Activated CD4-positive, alpha-beta T cell treated with anti-CD3 and anti-CD28 coated beads for 24 hours (primary cell): ENCODE measurements around the gene COL15A1.
"Not testable (repeated sequence)": the region's sequence is repeated elsewhere in the genome, so short reads cannot be mapped to it uniquely, and the experiment has no call there.

ENCODE experiments used
- DNase-seq, 2 donors: peaks; one replicate each; pipeline ENCODE4 v3.0.0-alpha.2; 2020; ENCODE audit warnings: low read depth in 2 of 2

The COL15A1 gene

DNA sequence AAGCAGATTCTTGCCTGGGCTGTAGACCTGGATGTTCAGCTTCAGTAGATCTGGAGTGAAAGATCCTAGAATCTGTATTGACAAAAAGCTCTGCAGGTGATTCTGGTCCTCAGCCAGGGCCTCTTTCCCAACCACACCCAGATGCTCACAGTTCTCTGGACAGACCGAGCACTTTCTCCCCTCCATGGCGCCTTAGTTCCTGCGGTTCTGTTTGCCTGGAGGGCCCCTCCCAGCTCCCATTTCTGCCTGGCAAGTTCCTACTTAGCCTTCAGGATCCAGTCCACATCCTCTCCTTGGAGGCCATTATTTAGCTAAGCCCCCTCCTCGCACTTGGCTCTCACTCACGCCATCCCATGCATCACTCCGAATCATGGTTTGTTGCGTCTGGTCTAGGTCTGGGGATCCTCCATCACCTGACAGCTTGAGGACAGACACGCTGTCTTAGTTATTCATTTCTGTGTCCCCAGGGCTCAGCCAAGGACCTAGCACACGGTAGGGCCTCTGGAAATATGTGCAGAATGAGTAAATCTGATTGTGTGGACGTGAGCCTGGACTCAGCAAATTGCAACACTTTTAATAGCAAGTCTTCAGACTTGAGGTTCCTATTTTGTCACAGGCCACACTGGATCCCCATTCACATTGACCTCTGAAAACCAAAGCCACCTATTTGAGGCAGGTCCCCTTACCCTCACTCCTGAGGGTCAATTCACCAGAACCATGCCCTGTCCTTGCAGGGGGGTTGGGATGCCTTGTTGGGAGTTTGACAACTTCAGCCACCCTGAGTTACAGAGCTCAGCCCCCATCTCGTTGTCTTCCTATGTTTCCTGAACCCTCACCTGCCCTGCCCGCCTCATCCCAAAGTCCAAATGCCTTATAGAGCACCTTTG, 50.7 kb downstream of the COL15A1 start:
- no peak for DNase-seq

DNA sequence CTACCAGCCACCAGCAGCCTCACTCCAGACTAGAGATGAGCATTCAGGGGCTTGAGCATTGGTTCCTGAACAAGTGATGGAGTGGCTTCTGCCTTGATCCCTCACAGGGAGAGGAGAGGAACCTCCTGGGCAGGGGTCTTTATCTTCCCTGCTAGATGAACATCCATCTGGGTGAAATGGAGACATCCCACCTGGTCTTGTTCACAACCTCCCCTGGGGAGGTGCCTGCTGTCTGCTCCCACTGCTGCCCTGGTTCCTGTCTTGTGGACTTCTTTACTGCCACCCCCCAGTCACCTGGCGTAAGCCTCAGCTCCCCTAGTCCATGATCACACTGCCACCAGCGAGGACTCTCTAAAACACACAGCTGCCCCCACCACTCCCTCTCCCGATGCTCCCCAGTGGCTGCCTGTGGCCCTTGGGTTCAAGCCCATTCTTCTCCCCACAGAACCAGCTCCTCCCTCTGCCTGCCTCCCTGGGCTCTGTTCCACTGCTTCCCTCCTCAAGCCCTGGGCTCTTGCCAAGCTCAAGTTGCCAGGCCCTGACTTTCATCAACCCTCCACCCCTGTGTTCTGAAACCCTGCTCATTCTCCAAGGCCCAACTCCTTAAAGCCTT, 51.5 kb downstream of the COL15A1 start:
- no peak for DNase-seq

DNA sequence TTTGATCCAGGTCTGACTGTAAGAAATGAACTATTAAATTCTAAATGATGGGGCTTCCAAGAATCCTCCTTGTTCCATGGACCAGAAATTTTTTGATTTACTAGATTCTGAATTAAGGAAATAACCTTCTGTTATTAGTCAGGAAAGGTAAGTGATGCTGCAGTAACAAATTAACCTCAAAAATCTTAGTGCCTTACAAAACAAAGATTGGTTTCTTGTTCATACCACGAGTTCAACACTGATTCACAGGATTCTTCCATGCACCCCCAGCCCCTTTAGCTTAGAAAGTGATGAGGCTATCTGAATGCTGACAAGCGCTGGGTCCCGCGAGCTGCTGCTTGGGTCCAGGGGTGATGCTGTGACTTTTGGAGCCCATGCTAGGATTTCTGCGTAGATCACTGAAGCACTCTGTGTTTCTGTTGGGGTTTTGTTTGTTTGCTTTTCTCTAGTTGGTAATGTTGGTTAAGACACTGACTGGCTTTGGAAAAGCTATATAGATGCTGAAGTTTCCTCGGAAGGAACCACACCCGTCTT, 52.3 kb downstream of the COL15A1 start:
- DNase-seq, result no peak

DNA sequence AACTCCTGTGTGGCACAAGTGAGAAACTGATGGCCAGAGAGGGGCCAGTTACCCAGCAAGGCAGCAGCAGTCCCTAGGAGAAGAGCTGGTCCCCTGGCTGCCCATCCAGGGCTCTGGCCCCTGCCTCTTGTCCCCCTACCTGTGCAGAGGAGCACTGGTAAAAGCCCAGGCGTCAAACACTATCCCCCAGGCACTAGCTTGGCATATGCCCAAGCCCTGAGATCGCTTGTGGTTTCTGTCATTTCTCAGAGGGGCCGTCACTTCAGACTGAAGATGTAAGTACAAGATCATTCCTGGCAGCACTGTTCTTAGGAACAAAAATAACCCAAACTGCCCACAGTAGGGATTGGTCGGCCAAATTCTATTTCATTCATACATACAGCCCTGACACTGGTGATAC, 53.9 kb downstream of the COL15A1 start:
- DNase-seq, result no peak

DNA sequence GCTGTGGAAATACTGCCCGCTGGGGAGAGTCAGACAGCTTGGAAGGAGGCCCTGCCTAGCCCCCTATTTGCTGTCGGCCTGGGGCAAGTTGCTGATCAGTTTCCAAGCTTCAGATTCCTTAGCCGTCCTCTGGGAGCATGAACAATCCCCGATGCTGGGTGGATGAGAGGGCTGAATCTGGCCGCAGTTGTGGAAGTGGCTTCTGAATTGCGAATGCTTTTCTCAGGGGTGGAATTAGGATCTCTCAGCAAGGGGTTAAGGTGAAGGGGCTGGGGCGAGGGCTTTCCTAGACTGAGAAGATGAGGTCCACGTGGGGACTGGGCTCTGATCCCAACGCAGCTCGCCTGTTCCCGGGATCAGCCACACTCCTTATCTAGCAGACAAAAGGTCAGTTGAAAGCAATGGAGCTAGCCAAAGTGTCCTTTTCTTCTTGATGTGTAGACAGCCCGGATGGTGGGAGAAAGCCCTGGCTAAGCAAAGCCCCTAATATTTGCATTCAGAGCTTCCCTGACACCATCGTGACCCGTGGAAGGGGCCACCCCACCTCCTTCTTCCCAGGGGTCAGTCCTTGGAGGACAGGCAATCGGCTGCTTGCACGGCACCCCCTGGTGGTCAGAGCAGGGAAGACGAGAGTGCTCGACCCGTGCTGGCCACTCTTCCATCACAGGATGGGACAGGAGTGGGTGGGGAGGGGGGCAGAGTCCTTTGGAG, 54.9 kb downstream of the COL15A1 start:
- peak; percentile 35 to 52 for DNase-seq

DNA sequence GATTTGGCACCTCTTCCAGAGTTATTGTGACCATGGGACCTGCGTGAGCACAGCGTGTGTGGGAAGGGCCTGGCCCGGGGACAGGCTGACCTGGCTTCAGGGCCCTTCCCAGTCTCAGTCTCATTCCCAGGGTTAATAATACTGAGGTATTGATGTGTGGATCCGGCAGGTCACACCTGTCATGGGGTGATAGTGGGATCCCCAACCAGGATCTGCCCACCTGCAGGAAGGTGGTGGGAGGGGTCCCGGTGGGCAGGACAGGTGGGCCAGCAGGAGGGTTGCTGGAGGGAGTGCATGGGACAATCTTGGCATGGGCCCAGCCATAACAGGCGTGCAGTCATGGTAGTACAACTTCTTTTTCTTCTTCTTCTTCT, 55.4 kb downstream of the COL15A1 start:
- no peak for DNase-seq

DNA sequence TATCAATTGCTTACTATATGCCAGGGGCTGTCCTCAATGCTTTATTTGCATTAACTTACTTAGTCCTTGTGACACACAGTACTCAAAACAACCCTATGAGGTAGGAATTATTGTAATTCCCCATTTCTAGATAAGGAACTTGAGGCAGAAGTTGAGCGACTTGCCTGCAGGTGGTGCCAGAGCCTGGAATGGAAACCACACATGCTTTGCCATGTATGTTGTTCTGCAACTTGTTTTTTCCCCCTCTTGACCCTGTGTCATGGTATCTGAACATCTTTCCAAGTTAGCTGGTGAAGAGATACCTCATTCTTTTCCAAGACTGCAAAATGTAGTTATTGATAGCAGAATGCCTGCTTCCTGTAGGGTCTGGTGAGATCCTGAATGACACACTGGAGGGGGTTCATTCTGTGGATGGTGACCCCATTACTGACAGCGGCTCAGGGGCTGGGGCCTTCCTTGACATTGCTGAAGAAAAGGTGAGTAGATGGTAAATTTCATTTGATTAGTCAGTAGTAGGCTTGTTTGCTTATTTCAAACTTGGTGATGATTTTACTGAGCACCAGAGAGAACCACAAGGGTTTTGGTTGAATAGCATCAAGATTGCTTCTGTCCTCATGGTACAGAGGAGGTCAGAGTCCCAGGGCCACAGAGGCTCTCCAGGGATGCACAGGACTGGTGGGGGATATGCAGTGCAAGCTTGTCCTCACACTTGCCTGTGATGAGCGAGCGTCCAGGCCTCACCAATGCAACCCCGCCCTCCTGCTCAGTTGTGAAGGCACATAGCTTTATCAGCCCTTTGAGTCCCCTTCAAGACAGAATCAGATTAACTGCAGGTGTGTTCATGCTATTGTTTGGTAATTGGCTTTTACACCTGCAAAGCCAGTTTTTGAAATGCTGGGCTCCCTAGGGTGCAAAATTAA, 57.0 kb downstream of the COL15A1 start:
- DNase-seq, result peak; percentile 22 to 23

DNA sequence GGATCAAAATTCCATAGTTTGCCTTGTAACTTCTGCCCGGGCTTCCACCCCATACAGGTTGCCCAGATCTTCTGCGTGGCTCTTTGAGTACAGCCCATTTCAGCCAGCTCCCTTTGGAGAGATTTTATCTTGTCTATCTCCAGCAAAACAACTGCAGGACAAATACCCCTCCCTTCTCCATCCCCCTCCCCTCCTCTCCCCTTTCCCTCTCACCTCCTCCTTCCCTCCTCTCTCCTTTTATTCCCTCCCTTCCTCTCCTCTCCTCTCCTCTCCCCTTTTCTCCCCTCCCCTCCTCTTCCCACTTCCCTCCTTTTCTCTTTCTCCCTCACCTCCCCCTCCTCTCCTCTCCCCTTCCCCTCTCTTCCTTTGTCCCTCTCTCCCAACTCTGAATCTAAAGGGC, 58.2 kb downstream of the COL15A1 start:
- DNase-seq, result no peak

DNA sequence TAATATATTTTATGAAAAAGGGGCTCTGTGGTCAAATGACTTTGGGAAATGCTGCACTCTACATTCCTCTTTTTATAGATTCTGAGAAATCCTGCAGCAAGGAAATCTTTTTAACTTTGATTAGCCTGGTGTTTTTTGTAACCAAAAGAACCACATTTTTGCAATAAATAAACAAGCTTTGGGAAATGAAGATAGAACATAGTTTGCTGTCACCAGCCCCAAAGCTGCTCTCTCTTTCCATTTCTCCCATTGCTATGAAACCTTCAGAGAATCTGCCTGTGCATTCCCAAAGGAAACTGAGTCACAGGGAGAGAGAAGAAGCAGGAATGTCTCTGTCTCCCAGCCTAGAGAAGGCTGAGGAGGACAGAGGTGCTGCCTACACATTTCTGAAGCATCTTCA, 59.0 kb downstream of the COL15A1 start:
- no peak for DNase-seq

DNA sequence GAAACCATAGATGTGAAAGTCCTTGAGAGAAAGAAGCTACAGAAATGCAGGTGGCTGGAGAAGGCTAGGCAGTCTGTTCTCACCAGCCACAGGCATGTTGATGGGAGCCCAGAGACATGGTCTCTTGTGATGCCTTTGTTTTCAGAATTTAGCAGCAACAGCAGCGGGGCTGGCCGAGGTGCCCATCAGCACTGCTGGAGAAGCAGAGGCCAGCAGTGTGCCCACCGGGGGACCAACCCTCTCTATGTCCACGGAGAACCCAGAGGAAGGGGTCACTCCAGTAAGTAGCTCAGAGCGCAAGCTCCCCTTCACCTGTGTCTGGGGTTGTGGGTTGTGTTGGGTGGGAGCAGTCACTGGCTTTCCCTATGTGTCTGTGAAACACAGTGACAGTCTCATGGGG, 59.6 kb downstream of the COL15A1 start:
- DNase-seq, result no peak

DNA sequence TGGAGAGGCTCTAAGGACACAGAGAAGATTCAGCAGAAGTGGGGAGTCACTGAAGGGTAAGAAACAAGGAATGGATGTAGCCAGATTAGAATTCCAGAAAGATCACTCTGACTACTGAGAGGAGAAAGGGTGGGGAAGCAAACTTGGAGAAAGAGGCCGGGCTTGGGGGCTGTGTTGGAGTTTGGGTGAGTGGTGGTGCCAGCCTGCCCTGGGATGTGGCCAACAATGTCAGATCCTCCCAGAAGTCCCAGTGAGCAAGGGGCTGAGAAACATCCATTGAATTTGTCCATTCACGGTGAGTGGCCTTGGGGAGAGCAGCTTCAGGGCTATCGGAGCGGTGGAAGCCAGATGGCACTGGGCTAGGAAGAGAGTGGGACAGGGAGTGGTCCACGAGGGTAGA, 60.4 kb downstream of the COL15A1 start:
- DNase-seq, result no peak

DNA sequence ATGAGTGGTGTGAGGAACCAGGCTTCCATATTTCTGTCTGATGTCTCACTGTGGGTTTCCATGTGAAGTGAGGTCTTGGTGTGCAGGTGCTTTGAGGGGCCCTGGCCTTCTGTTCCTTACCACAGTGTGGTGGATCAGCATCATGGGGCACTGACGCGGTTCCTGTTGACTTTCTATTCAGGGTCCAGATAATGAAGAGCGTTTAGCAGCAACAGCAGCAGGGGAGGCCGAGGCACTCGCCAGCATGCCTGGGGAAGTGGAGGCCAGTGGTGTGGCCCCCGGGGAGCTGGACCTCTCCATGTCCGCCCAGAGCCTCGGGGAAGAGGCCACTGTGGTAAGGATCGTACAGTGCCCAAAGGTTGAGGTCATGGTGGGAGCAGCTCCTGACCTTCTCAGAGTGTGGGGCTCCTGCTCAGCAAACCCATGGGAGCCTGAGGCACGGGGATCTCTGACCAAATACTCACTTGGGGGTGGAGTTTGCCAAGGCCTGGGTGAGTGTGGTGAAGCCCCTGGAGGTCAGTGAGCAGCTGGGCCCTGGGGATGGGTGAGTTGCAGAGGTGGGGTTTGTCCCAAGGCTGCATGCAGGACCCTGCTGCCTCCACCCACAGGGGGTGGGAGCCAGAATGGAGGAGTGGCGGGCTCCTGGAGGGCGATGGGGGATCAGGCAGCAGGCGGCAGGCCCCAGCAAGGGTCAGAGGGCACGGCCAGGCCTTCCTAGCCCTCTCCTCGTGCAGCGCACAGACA, 61.2 kb downstream of the COL15A1 start:
- DNase-seq, result no peak

DNA sequence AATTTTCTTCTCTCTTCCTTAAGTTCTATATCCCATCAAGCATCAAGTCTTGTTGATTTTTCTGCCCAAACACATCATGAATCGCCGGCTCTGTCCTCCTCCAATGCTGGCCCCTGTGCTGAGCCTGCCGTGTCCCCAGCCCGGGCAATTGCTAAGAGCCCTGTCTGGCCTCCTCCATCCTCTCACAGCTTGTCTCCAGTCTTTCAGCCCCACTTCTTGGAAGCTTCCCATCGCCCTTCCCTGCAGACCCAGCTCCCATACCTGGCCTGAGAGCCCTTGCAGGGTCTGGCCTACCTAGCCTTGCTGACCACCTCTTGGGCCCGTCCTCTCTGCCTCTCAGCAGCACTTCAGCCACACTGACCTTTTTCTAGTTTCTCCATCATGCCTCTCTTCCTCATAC, 61.9 kb downstream of the COL15A1 start:
- DNase-seq, result no peak

DNA sequence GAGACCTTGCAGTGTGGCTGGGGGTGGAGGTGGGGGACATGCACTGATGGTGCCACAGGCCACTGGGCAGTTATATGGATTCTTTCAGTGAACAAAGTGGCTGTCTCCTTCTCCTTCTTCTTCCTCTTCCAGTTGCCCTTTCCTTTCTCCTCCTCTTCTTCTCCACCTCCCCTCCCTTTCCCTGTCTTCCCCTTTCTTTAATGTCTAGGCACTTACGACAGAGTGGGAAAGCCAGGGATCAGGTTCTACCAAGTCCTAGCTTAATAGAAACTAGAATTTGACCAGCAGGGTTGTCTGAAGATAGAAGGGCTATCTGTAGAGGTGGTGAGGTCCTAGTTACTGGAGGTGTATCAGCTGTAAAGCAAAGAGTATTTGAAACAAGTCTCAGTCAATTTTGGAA, 62.8 kb downstream of the COL15A1 start:
- no peak for DNase-seq

DNA sequence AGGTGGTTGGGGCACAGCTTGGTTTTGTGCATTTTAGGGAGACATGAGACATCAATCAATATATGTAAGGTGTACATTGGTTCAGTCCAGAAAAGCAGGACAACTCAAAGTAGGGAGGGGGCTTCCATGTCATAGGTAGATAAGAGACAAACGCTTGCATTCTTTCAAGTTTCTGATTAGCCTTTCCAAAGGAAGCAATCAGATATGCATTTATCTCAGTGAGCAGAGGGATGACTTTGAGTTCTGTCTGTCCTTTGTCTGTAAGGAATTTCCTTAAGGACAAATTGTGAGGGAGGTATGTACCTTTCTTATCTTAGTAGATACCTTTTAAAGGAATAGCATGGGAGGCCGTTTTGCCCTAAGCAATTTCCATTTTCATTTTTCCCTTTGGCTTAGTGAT, 63.3 kb downstream of the COL15A1 start:
- DNase-seq, result no peak

DNA sequence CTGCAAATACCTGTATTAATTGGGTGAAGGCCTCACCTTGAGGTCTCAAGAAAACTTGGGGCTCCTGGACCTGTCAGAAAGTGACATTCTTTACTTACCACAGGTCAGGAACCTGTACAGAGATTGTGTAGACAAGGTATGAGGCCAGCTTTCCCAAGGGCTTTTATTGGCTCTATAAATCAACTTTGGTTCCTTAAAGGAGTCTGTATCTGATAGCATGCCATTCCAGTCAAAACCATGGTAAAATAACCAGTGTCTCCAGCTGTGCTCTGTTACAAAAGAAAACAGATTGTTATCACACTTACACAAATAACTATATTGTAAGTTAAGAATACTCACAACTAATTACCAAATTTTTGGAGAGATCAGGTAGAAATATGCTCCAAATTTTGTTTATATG, 64.5 kb downstream of the COL15A1 start:
- no peak for DNase-seq

DNA sequence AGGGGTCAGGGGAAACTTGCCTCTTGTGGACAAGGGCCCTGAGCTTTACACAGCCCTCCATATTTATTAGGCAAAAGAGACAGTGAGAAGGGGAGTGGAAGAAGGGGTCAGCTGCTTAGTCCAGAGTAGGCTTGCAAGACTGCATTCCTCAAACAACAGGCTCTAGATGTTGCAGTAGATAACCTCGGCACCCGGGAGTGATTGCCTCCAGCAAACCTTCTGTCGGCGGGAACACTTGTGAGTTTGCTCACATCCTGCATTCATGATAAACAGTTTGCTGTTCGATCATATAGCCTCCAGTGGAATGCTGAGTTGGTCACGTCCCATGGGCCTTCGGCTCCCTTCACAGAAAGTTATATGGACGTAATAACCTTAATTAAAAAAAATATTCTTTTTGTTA, 66.7 kb downstream of the COL15A1 start:
- not testable (repeated sequence) for DNase-seq

DNA sequence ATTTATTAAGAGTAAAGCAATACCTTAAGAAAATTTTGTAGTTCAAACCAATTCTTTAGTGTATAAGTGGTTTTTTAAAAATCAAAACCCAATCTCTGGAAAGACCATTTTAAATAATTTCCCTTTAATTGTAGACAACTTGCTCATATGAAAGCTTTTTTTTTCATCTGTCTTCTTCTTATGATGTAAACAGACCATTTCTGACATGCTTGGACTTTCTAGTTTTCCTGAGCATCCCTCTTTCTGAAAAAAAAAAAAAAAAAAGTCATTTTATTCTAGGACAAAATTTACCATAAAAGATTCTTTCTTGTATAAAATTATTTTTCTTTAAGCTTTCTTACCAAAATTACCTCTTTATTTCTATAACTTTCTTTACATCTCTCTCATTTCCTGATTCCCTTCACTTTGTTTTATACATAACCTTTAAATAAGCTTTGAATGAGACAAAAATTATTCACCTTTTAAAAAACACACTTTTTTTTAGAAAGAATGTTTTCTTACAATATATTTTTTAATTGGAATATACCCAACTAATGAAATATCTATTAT, 67.5 kb downstream of the COL15A1 start:
- no peak for DNase-seq

DNA sequence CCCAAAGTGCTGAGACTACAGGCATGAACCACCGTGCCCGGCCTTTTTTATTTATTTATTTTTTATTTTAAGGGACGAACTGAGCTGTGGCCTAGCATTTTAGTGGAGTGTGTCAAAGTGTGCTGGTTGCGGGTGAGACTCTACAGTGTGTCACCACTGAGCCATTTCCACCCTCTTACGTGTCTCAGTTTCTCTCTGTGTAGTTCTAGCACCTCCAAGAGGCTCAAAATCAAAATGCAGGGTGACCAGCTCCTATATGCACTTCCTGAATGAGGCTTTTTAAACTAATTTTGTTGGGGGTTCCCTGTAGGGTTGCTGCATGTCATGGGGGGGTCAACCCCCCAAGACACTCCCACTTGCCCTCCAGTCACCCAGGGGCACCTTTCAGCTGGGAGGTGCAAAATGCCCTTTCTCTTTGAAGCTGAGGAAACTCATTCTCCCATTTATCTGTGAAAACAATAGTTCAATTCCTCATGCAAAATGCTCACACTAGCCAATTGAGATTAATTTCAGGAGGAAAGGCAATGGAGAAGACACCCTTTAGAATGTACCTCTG, 69.3 kb downstream of the COL15A1 start:
- peak in 1 of 2 donors; percentile 8 for DNase-seq

DNA sequence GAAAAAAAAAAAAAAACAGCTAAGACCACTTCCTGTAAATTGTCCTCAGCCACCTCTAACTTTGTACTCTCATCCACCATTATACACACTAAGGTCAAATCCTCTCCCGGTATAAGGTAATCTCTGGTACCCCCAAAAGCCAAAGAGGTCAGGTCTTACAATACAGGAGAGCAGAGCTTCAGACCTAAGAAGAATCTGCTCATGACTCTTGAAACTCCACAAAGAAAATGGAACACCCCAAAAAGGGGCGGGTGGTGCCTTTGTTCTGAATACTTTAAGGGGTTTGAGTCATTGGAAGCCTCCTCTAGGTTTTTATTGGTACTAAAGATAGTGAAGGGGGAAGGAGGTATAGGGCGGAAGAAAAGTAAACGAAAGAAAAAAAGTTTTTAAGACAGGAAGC, 69.8 kb downstream of the COL15A1 start:
- peak in 1 of 2 donors; percentile 12 for DNase-seq
